ENCODE results near the gene LAMA4. TPM values are rescaled to one million over a fixed set of nuclear protein-coding genes. Genes with fewer than 3 reads are reported as not detected.
A peak's percentile ranks its signal among the peaks of the same experiment; 100 is the strongest.

LAMA4 gene
- total RNA-seq, 1 experiment from 2014 or later, result 89.9 TPM

- Mint-ChIP-seq H3K4me3 (ENCODE audit: low read depth, unreplicated experiment) (peak overlapping the region; percentile 88), H3K36me3 (ENCODE audit: insufficient read depth, unreplicated experiment) (peaks cover 50% of the 10 kb centered on the region), H3K27ac (ENCODE audit: unreplicated experiment) (peak overlapping the region; percentile 98), H3K9me3 (ENCODE audit: low read depth, unreplicated experiment) (no peaks in the 10 kb centered on the region), H3K4me1 (ENCODE audit: low read depth, unreplicated experiment) (peaks cover 32% of the 10 kb centered on the region), H3K27me3 (ENCODE audit: unreplicated experiment) (no peaks in the 10 kb centered on the region)
- no peak for TF ChIP-seq CTCF (IDR thresholded peaks at IDR 0.05; ENCODE audit: unreplicated experiment)
- TSS peak; percentile 47 for BruUV-seq (replicated peaks)
- intact Hi-C loops (cut with micrococcal nuclease; ENCODE audit: unreplicated experiment), result loop anchor here (1.0 to 5.0 kb wide), 4 partner anchors 36 to 71 kb away; no protein-coding TSS in a partner anchor
- CTCF ChIA-PET, result interaction anchor here (1.1 to 2.2 kb wide), 2 partner anchors 59 to 73 kb away, joined by 3 to 6 read pairs; no protein-coding TSS in a partner anchor
- DNase-seq, result no peak
These were observed 1.5 kb downstream of the LAMA4 start for GRCh38 chr6:112252571-112253497.

GRCh38 chr6:112251171-112251875 lies 3.0 kb downstream of the LAMA4 start:
- CTCF ChIA-PET, result no interaction called here
- DNase-seq, result peak; percentile 40
- no TSS peak for BruUV-seq (replicated peaks)
- intact Hi-C loops (cut with micrococcal nuclease; ENCODE audit: unreplicated experiment), result loop anchor here (5.0 kb wide), 3 partner anchors 34 to 69 kb away; no protein-coding TSS in a partner anchor
- Mint-ChIP-seq H3K27me3 (ENCODE audit: unreplicated experiment) (no peaks in the 10 kb centered on the region), H3K9me3 (ENCODE audit: low read depth, unreplicated experiment) (no peaks in the 10 kb centered on the region), H3K36me3 (ENCODE audit: insufficient read depth, unreplicated experiment) (peaks cover 53% of the 10 kb centered on the region), H3K4me3 (ENCODE audit: low read depth, unreplicated experiment) (peak overlapping the region; percentile 88), H3K4me1 (ENCODE audit: low read depth, unreplicated experiment) (peaks cover 40% of the 10 kb centered on the region), H3K27ac (ENCODE audit: unreplicated experiment) (peak overlapping the region; percentile 98)
- no peak for TF ChIP-seq CTCF (IDR thresholded peaks at IDR 0.05; ENCODE audit: unreplicated experiment)

- H3K27me3 Mint-ChIP-seq (ENCODE audit: unreplicated experiment), result no peaks in the 10 kb centered on the region
- BruUV-seq (replicated peaks), result no TSS peak
- intact Hi-C loops (cut with micrococcal nuclease; ENCODE audit: unreplicated experiment), result no loop called here
- peaks cover 37% of the 10 kb centered on the region for H3K4me1 Mint-ChIP-seq (ENCODE audit: low read depth, unreplicated experiment)
- TF ChIP-seq CTCF (IDR thresholded peaks at IDR 0.05; ENCODE audit: unreplicated experiment), result no peak
- DNase-seq, result no peak
- peak overlapping the region; percentile 98 for H3K27ac Mint-ChIP-seq (ENCODE audit: unreplicated experiment)
- CTCF ChIA-PET, result interaction anchor here (0.7 kb wide), 1 partner anchor 1375 kb away, joined by 4 read pairs; the partner anchor contains the start of gene AMD1
- H3K4me3 Mint-ChIP-seq (ENCODE audit: low read depth, unreplicated experiment), result no peak overlapping the region
- no peaks in the 10 kb centered on the region for H3K9me3 Mint-ChIP-seq (ENCODE audit: low read depth, unreplicated experiment)
- peaks cover 48% of the 10 kb centered on the region for H3K36me3 Mint-ChIP-seq (ENCODE audit: insufficient read depth, unreplicated experiment)
These were observed 4.9 kb downstream of the LAMA4 start for GRCh38 chr6:112249489-112249888.

- Mint-ChIP-seq H3K36me3 (ENCODE audit: insufficient read depth, unreplicated experiment) (peaks cover 36% of the 10 kb centered on the region), H3K4me3 (ENCODE audit: low read depth, unreplicated experiment) (no peak overlapping the region), H3K27ac (ENCODE audit: unreplicated experiment) (no peak overlapping the region), H3K9me3 (ENCODE audit: low read depth, unreplicated experiment) (no peaks in the 10 kb centered on the region), H3K4me1 (ENCODE audit: low read depth, unreplicated experiment) (peaks cover 56% of the 10 kb centered on the region), H3K27me3 (ENCODE audit: unreplicated experiment) (no peaks in the 10 kb centered on the region)
- intact Hi-C loops (cut with micrococcal nuclease; ENCODE audit: unreplicated experiment), result no loop called here
- no peak for DNase-seq
- no peak for TF ChIP-seq CTCF (IDR thresholded peaks at IDR 0.05; ENCODE audit: unreplicated experiment)
- CTCF ChIA-PET, result no interaction called here
- BruUV-seq (replicated peaks), result no TSS peak
These were observed 7.1 kb downstream of the LAMA4 start for GRCh38 chr6:112247275-112247674.
